HepG2 (cell line): Measurements from ENCODE around the gene INHBE. TPM values are rescaled to one million over a fixed set of nuclear protein-coding genes. Genes with fewer than 3 reads are reported as not detected.

Source experiments
- ATAC-seq: fragments of 200-7000 bp; cut with Tn5 transposase; 3 replicates; pipeline ENCODE4 v1.9.1; 2020; ENCODE audit warnings: mild to moderate bottlenecking, moderate library complexity
- BruUV-seq: library from RNA; stranded (reverse); fragments of 400-500 nt; replicated peaks from 2 replicates; lab custom pipeline; 2021; lab: Mats Ljungman, UMichigan
- CTCF ChIA-PET: fragments of 300-600 bp; formaldehyde crosslinking; extraction: SDS; loops from one replicate; lab custom pipeline; 2021; ENCODE audit warnings: low total read pairs, inconsistent platforms, low intra/inter-chr PET ratio; lab: Yijun Ruan, JAX
- POLR2A ChIA-PET: fragments of 350-600 bp; sonication (Branson Sonifier 250); formaldehyde crosslinking; loops from one replicate; lab custom pipeline; 2020; ENCODE audit warnings: antibody characterized with exemption, inconsistent platforms; lab: Yijun Ruan, JAX
- DNase-seq: peaks from one replicate; pipeline ENCODE4 v3.0.0-alpha.2; 2015; ENCODE audit warnings: low spot score
- FAIRE-seq: peaks from 3 replicates; lab custom pipeline; 2011; peaks lifted over from hg19 to GRCh38; lab: Jason Lieb, UNC
- H2AFZ ChIP-seq: one replicate; pipeline ENCODE4 v1.6.1; 2011; ENCODE audit warnings: low read length, inconsistent platforms
- H3K27ac ChIP-seq: fragments of 300-600 bp; 3 replicates; pipeline ENCODE4 v1.8.0; 2011; ENCODE audit warnings: mixed run types, mild to moderate bottlenecking, mixed read lengths, low read length, inconsistent platforms; ENCODE audit not compliant: insufficient read depth; ENCODE audit errors: extremely low read length
- H3K27me3 ChIP-seq, 2 experiments: fragments of 200-600 bp in 1 of 2; 2 replicates in 1 of 2; 3 replicates in 1 of 2; pipeline versions ENCODE4 v1.6.0 to v1.8.0; 2011; ENCODE audit warnings: low read length in 2 of 2, mild to moderate bottlenecking in 2 of 2, moderate library complexity in 2 of 2, inconsistent platforms in 1 of 2; ENCODE audit not compliant: insufficient read depth in 2 of 2, control insufficient read depth in 1 of 2
- H3K36me3 ChIP-seq, 2 experiments: fragments of 200-600 bp in 1 of 2; replicated peaks in 1 of 2; 2 replicates in 1 of 2; 3 replicates in 1 of 2; pipeline versions ENCODE4 v1.5.1 to v1.8.0; 2011; ENCODE audit warnings: low read length in 2 of 2, inconsistent platforms in 1 of 2; ENCODE audit not compliant: insufficient read depth in 2 of 2, control insufficient read depth in 1 of 2
- H3K4me1 ChIP-seq: 2 replicates; pipeline ENCODE4 v1.5.1; 2012; ENCODE audit warnings: low read length, inconsistent platforms; ENCODE audit not compliant: insufficient read depth
- H3K4me2 ChIP-seq: 2 replicates; pipeline ENCODE4 v1.6.0; 2011; ENCODE audit warnings: low read depth, low read length, inconsistent platforms
- H3K4me3 ChIP-seq, 3 experiments: fragments of 200-600 bp in 1 of 3; sonication (generic), shearing (Covaris generic) in 1 of 3; replicated peaks in 1 of 3; 2 replicates each; pipeline ENCODE4 v1.5.1; 2011 to 2016; ENCODE audit warnings: low read length in 3 of 3, inconsistent platforms in 2 of 3, low read depth in 2 of 3, mild to moderate bottlenecking in 2 of 3, control low read depth in 1 of 3, mixed read lengths in 1 of 3; ENCODE audit not compliant: insufficient read depth in 1 of 3
- H3K79me2 ChIP-seq: one replicate; pipeline ENCODE4 v1.6.1; 2011; ENCODE audit warnings: low read length, inconsistent platforms; ENCODE audit not compliant: insufficient read depth
- H3K9ac ChIP-seq: 2 replicates; pipeline ENCODE4 v1.6.0; 2011; ENCODE audit warnings: mild to moderate bottlenecking, low read depth, low read length, inconsistent platforms; ENCODE audit not compliant: insufficient read depth
- H3K9me3 ChIP-seq: 2 replicates; pipeline ENCODE4 v1.5.1; 2012; ENCODE audit warnings: mild to moderate bottlenecking, low read length
- H4K20me1 ChIP-seq: 2 replicates; pipeline ENCODE4 v1.6.0; 2011; ENCODE audit warnings: inconsistent platforms, mild to moderate bottlenecking, low read length, moderate library complexity; ENCODE audit not compliant: insufficient read depth
- EP300 ChIP-seq, 3 experiments: sonication (generic) in 1 of 3; formaldehyde crosslinking in 1 of 3; IDR thresholded peaks; 2 replicates each; pipeline versions ENCODE4 v1.5.1 to v1.6.1; 2011 to 2020; ENCODE audit warnings: low read depth in 2 of 3, low read length in 2 of 3, borderline replicate concordance in 1 of 3, improper control_type of control experiment in 1 of 3, mild to moderate bottlenecking in 1 of 3, missing genetic modification reagents in 1 of 3, moderate library complexity in 1 of 3
- GTF3A ChIP-seq: sonication (generic); formaldehyde crosslinking; conservative IDR thresholded peaks from 2 replicates; pipeline ENCODE4 v1.4.0; 2020; ENCODE audit warnings: mild to moderate bottlenecking, missing genetic modification reagents
- HOXD1 ChIP-seq: sonication (generic); formaldehyde crosslinking; IDR thresholded peaks from 2 replicates; pipeline ENCODE4 v1.5.0; 2020; ENCODE audit warnings: missing genetic modification reagents
- MXI1 ChIP-seq: IDR thresholded peaks from 3 replicates; pipeline ENCODE4 v1.6.1; 2012; ENCODE audit warnings: low read depth, low read length, inconsistent platforms, borderline replicate concordance
- PRDM15 ChIP-seq: sonication (generic); formaldehyde crosslinking; IDR thresholded peaks from 2 replicates; pipeline ENCODE4 v1.4.0; 2020; ENCODE audit warnings: missing genetic modification reagents
- RNF219 ChIP-seq: sonication (generic); formaldehyde crosslinking; IDR thresholded peaks from 2 replicates; pipeline ENCODE4 v1.5.0; 2020; ENCODE audit warnings: mild to moderate bottlenecking, missing genetic modification reagents
- SP1 ChIP-seq, 2 experiments: fragments of 450-650 bp in 1 of 2; sonication (generic) in 1 of 2; formaldehyde crosslinking in 1 of 2; IDR thresholded peaks; 2 replicates each; pipeline versions ENCODE4 v1.4.0 to v1.6.1; 2016 to 2020; ENCODE audit warnings: missing genetic modification reagents in 1 of 2
- STAG1 ChIP-seq: sonication (generic); formaldehyde crosslinking; IDR thresholded peaks from 2 replicates; pipeline ENCODE4 v1.4.0; 2020; ENCODE audit warnings: missing genetic modification reagents
- XRCC5 ChIP-seq: fragments of 200-400 bp; formaldehyde crosslinking; optimal IDR thresholded peaks from 2 replicates; pipeline ENCODE3; 2017; ENCODE audit warnings: mild to moderate bottlenecking, low read length
- ZNF326 ChIP-seq: sonication (generic); formaldehyde crosslinking; IDR thresholded peaks from 2 replicates; pipeline ENCODE4 v1.4.0; 2020; ENCODE audit warnings: missing genetic modification reagents, borderline replicate concordance
- ZNF367 ChIP-seq: sonication (generic); formaldehyde crosslinking; IDR thresholded peaks from 2 replicates; pipeline ENCODE4 v1.4.0; 2020; ENCODE audit warnings: missing genetic modification reagents, borderline replicate concordance
- ZNF605 ChIP-seq: sonication (generic); formaldehyde crosslinking; IDR thresholded peaks from 2 replicates; pipeline ENCODE4 v1.8.0; 2022; ENCODE audit warnings: mild to moderate bottlenecking, missing genetic modification reagents
- ZNF747 ChIP-seq: sonication (generic); formaldehyde crosslinking; IDR thresholded peaks from 2 replicates; pipeline ENCODE4 v1.8.1; 2023; ENCODE audit warnings: missing genetic modification reagents, mild to moderate bottlenecking, borderline replicate concordance
- WGBS: methylation state at CpG from one replicate; pipeline ENCODE4 v1.1.6; 2017; ENCODE audit warnings: low lambda C conversion rate; 5-methylcytosine and 5-hydroxymethylcytosine counted together
- in situ Hi-C: cut with HindIII; loops from 2 replicates; pipeline ENCODE4 v1.10.0; 2017; ENCODE audit warnings: low pct_unique_long_range_greater_than_20kb; ENCODE audit not compliant: extremely low pct_ligation_motif_present
- intact Hi-C: fragments of 100-400 bp; cut with micrococcal nuclease; formaldehyde crosslinking; loops from one replicate; pipeline ENCODE4 v1.10.0; 2022; ENCODE audit not compliant: unreplicated experiment
- polyA plus RNA-seq, 8 experiments: library from polyadenylated mRNA; depleted of rRNA in 3 of 8; stranded (reverse) in 7 of 8; unstranded in 1 of 8; fragments of >200 nt; fragmentation: Illumina TruSeq in 4 of 8; extraction: Trizol in 4 of 8; gene quantifications; 2 replicates each; pipeline versions ENCODE4 v1.2.1 to v1.2.3, GENCODE V29; 2011 to 2016; ENCODE audit warnings: low read depth in 4 of 8, missing spikeins in 1 of 8, mixed read lengths in 1 of 8; ENCODE audit not compliant: insufficient read depth in 1 of 8
- total RNA-seq, 5 experiments: library from RNA; depleted of rRNA; stranded (reverse); fragments of >200 nt; fragmentation: Illumina TruSeq; extraction: Trizol; gene quantifications; 2 replicates each; pipeline ENCODE4 v1.2.3, GENCODE V29; 2016; ENCODE audit warnings: low read depth in 1 of 5
- TF ChIP-seq, protein P1 (sequence below), 2 experiments: sonication (generic) in 1 of 2; formaldehyde crosslinking in 1 of 2; IDR thresholded peaks; 2 replicates each; pipeline versions ENCODE4 v1.4.0 to v1.6.1; 2018 to 2020; ENCODE audit warnings: missing genetic modification reagents in 2 of 2, borderline replicate concordance in 1 of 2, low read depth in 1 of 2, mild to moderate bottlenecking in 1 of 2, missing biosample characterization in 1 of 2

INHBE gene
- total and polyA plus RNA-seq, 2 of the 13 experiments (the other 11 are each of a cell fraction or from before 2014, with no cell fraction given): 17.0 to 32.0 TPM

DNA sequence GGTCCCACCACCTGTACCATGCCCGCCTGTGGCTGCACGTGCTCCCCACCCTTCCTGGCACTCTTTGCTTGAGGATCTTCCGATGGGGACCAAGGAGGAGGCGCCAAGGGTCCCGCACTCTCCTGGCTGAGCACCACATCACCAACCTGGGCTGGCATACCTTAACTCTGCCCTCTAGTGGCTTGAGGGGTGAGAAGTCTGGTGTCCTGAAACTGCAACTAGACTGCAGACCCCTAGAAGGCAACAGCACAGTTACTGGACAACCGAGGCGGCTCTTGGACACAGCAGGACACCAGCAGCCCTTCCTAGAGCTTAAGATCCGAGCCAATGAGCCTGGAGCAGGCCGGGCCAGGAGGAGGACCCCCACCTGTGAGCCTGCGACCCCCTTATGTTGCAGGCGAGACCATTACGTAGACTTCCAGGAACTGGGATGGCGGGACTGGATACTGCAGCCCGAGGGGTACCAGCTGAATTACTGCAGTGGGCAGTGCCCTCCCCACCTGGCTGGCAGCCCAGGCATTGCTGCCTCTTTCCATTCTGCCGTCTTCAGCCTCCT lies 1.1 kb downstream of the INHBE start:
- DNase-seq: peak; percentile 77
- no TSS peak for BruUV-seq
- Histone ChIP-seq H3K4me3 (peak overlapping the region; percentile 62 to 83 (median 66)), H3K9ac (peak overlapping the region; percentile 80), H3K27me3 (no peaks in the 10 kb centered on the region; a peak in 1 of 5 replicates), H3K27ac (peak overlapping the region; percentile 98), H3K9me3 (no peaks in the 10 kb centered on the region), H3K4me2 (peak overlapping the region; percentile 99), H4K20me1 (no peaks in the 10 kb centered on the region), H3K4me1 (peaks cover 84% of the 10 kb centered on the region), H2AFZ (no peak overlapping the region), H3K79me2 (peaks cover 15% of the 10 kb centered on the region), H3K36me3 (no peaks in the 10 kb centered on the region)
- peak; percentile 91 for FAIRE-seq
- WGBS: 50% methylated on average over 11 of the region's 15 CpGs
- intact Hi-C loops: loop anchor here (10.0 kb wide), 1 partner anchor 701 kb away; the partner anchor contains the start of gene PRIM1
- POLR2A ChIA-PET: interaction anchor here (0.6 to 6.4 kb wide), 9 partner anchors 22 to 368 kb away, joined by 3 to 99 read pairs (median 9); partner anchors contain the start of genes DCTN2, DDIT3, INHBC and NAB2
- in situ Hi-C loops: loop anchor here (5.0 kb wide), 1 partner anchor 194 kb away; no protein-coding TSS in a partner anchor
- peak; percentile 50 for ATAC-seq
- CTCF ChIA-PET: interaction anchor here (6.1 kb wide), 1 partner anchor 149 kb away, joined by 66 read pairs; no protein-coding TSS in a partner anchor
- TF ChIP-seq HOXD1 (CRISPR knock-in tag) (0 out of 2 replicates have a peak, but pooled peaks have one; percentile 32), ZNF326 (no peak), ZNF367 (CRISPR knock-in tag) (no peak), XRCC5 (peak; percentile 85), PRDM15 (CRISPR knock-in tag) (peak; percentile 36; the same call in 1 of the 2 replicates), RNF219 (no peak), SP1 (IDR thresholded peaks at IDR 0.05) (no peak), SP1 (CRISPR knock-in tag; IDR thresholded peaks at IDR 0.05) (no peak), STAG1 (CRISPR knock-in tag) (peak; percentile 66), GTF3A (no peak), EP300 (IDR thresholded peaks at IDR 0.05; ENCODE audit: low read depth in 2 of 2, low read length in 2 of 2) (no peak), EP300 (CRISPR knock-in tag; IDR thresholded peaks at IDR 0.05; ENCODE audit: borderline replicate concordance) (no peak), ZNF747 (no peak), ZNF605 (CRISPR knock-in tag) (0 out of 2 replicates have a peak, but pooled peaks have one; percentile 63), MXI1 (peak; percentile 0; the same call in 1 of the 3 replicates)
- TF ChIP-seq, protein P1, sequence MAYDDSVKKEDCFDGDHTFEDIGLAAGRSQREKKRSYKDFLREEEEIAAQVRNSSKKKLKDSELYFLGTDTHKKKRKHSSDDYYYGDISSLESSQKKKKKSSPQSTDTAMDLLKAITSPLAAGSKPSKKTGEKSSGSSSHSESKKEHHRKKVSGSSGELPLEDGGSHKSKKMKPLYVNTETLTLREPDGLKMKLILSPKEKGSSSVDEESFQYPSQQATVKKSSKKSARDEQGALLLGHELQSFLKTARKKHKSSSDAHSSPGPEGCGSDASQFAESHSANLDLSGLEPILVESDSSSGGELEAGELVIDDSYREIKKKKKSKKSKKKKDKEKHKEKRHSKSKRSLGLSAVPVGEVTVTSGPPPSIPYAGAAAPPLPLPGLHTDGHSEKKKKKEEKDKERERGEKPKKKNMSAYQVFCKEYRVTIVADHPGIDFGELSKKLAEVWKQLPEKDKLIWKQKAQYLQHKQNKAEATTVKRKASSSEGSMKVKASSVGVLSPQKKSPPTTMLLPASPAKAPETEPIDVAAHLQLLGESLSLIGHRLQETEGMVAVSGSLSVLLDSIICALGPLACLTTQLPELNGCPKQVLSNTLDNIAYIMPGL (CRISPR knock-in tag; IDR thresholded peaks at IDR 0.05; ENCODE audit: borderline replicate concordance in 1 of 2, low read depth in 1 of 2): peak; percentile 82 to 91
